GM18870 (cell line): Measurements from ENCODE around the gene PAQR4.
"Not testable (repeated sequence)": the region's sequence is repeated elsewhere in the genome, so short reads cannot be mapped to it uniquely, and the experiment has no call there.

Experiments used
- ATAC-seq: cut with Tn5 transposase; IDR thresholded peaks from one replicate; pipeline ENCODE4 v1.9.1; 2021; ENCODE audit warnings: moderate library complexity; ENCODE audit not compliant: unreplicated experiment

The PAQR4 gene

GRCh38 chr16:2968738-2969544, at the start of gene PAQR4:
PAQR4 (plus strand) TSS chr16:2969348; CDS start chr16:2969675, 327 bp downstream.
- ATAC-seq = peak; percentile 38

- no peak for ATAC-seq
These were observed 49.5 kb upstream of the PAQR4 start for GRCh38 chr16:2919511-2920255.

- no peak for ATAC-seq
These were observed 45.7 kb upstream of the PAQR4 start for GRCh38 chr16:2923481-2923880.

- no peak for ATAC-seq
These were observed 44.0 kb upstream of the PAQR4 start for GRCh38 chr16:2924901-2925755.

GRCh38 chr16:2925951-2926649, 43.0 kb upstream of the PAQR4 start:
- no peak for ATAC-seq

GRCh38 chr16:2926650-2926999, 42.5 kb upstream of the PAQR4 start:
- no peak for ATAC-seq

GRCh38 chr16:2927010-2927646, 42.0 kb upstream of the PAQR4 start:
- ATAC-seq = no peak

- ATAC-seq = not testable (repeated sequence)
These were observed 41.0 kb upstream of the PAQR4 start for GRCh38 chr16:2928151-2928550.

- no peak for ATAC-seq
These were observed 40.4 kb upstream of the PAQR4 start for GRCh38 chr16:2928796-2929195.

- no peak for ATAC-seq
These were observed 39.5 kb upstream of the PAQR4 start for GRCh38 chr16:2929693-2930092.

GRCh38 chr16:2930236-2930635, 38.9 kb upstream of the PAQR4 start:
- no peak for ATAC-seq

- not testable (repeated sequence) for ATAC-seq
These were observed 37.8 kb upstream of the PAQR4 start for GRCh38 chr16:2931231-2931914.

GRCh38 chr16:2933136-2933535, 36.0 kb upstream of the PAQR4 start:
- no peak for ATAC-seq

- no peak for ATAC-seq
These were observed 35.4 kb upstream of the PAQR4 start for GRCh38 chr16:2933701-2934100.

- ATAC-seq = no peak
These were observed 34.7 kb upstream of the PAQR4 start for GRCh38 chr16:2934450-2934849.

- no peak for ATAC-seq
These were observed 32.6 kb upstream of the PAQR4 start for GRCh38 chr16:2936436-2937011.

- ATAC-seq = no peak
These were observed 32.0 kb upstream of the PAQR4 start for GRCh38 chr16:2937170-2937569.

GRCh38 chr16:2938206-2938605, 30.9 kb upstream of the PAQR4 start:
- ATAC-seq = no peak

GRCh38 chr16:2939968-2940367, 29.2 kb upstream of the PAQR4 start:
- ATAC-seq = no peak
